Panc1 (cell line): ENCODE data around the gene ADAMTS7. TPM values are rescaled to one million over a fixed set of nuclear protein-coding genes. Genes with fewer than 3 reads are reported as not detected.
"Not testable (repeated sequence)": the region's sequence is repeated elsewhere in the genome, so short reads cannot be mapped to it uniquely, and the experiment has no call there.

Experiments
- ATAC-seq: fragments of 200-7000 bp; cut with Tn5 transposase; 2 replicates; pipeline ENCODE4 v1.9.1; 2020; ENCODE audit warnings: mild to moderate bottlenecking, moderate library complexity
- BruUV-seq: library from RNA; stranded (reverse); fragments of 400-500 nt; replicated peaks from 2 replicates; lab custom pipeline; 2021; lab: Mats Ljungman, UMichigan
- CTCF ChIA-PET: fragments of 300-600 bp; sonication (Branson Sonifier 250); formaldehyde crosslinking; loops from one replicate; lab custom pipeline; 2022; ENCODE audit warnings: antibody characterized with exemption; lab: Charles Lee
- POLR2A ChIA-PET: fragments of 300-600 bp; sonication (Branson Sonifier 250); formaldehyde crosslinking; loops from one replicate; lab custom pipeline; 2022; ENCODE audit warnings: antibody characterized with exemption; lab: Charles Lee
- DNase-seq: peaks from one replicate; pipeline ENCODE4 v3.0.0-alpha.2; 2010; ENCODE audit warnings: low read depth, low spot score
- H3K27ac ChIP-seq: 2 replicates; pipeline ENCODE4 v1.5.1; 2011; ENCODE audit warnings: mild to moderate bottlenecking, low read length, inconsistent platforms
- H3K27me3 ChIP-seq: fragments of 200-500 bp; sonication (Bioruptor generic); 2 replicates; pipeline ENCODE4 v1.6.0; 2014; ENCODE audit warnings: low read length, inconsistent platforms; ENCODE audit not compliant: control insufficient read depth, insufficient read depth
- H3K36me3 ChIP-seq: fragments of 200-500 bp; sonication (Bioruptor generic); 2 replicates; pipeline ENCODE4 v1.5.1; 2014; ENCODE audit warnings: inconsistent platforms, mild to moderate bottlenecking, low read length, moderate library complexity; ENCODE audit not compliant: control insufficient read depth, insufficient read depth
- H3K4me1 ChIP-seq: 2 replicates; pipeline ENCODE4 v1.5.1; 2011; ENCODE audit warnings: inconsistent platforms, mild to moderate bottlenecking, low read length, moderate library complexity; ENCODE audit not compliant: control insufficient read depth, insufficient read depth
- H3K4me3 ChIP-seq, 2 experiments: 2 replicates each; pipeline ENCODE4 v1.5.1; 2011 to 2012; ENCODE audit warnings: low read depth in 2 of 2, low read length in 2 of 2, mild to moderate bottlenecking in 2 of 2, inconsistent platforms in 1 of 2, moderate library complexity in 1 of 2
- H3K9me3 ChIP-seq: fragments of 200-500 bp; sonication (Bioruptor generic); 2 replicates; pipeline ENCODE4 v1.5.1; 2014; ENCODE audit warnings: low read depth, mild to moderate bottlenecking, inconsistent platforms, low read length, moderate library complexity; ENCODE audit not compliant: control insufficient read depth, insufficient read depth
- in situ Hi-C: cut with HindIII; loops from 2 replicates; pipeline ENCODE4 v1.10.0; 2016; ENCODE audit warnings: low sequenced_read_pairs, low pct_unique_long_range_greater_than_20kb
- intact Hi-C: fragments of 100-400 bp; cut with micrococcal nuclease; formaldehyde crosslinking; loops from one replicate; pipeline ENCODE4 v1.10.0; 2022; ENCODE audit not compliant: unreplicated experiment
- total RNA-seq: library from RNA; stranded (reverse); gene quantifications from one replicate; pipeline ENCODE4 v1.2.1, GENCODE V29; 2021; ENCODE audit not compliant: unreplicated experiment
- TF ChIP-seq, protein P1 (sequence below): fragments of 450-650 bp; IDR thresholded peaks from 2 replicates; pipeline ENCODE4 v1.5.1; 2017; ENCODE audit warnings: mild to moderate bottlenecking

Gene ADAMTS7
- total RNA-seq, 1 experiment from 2014 or later = 1.0 TPM

DNA sequence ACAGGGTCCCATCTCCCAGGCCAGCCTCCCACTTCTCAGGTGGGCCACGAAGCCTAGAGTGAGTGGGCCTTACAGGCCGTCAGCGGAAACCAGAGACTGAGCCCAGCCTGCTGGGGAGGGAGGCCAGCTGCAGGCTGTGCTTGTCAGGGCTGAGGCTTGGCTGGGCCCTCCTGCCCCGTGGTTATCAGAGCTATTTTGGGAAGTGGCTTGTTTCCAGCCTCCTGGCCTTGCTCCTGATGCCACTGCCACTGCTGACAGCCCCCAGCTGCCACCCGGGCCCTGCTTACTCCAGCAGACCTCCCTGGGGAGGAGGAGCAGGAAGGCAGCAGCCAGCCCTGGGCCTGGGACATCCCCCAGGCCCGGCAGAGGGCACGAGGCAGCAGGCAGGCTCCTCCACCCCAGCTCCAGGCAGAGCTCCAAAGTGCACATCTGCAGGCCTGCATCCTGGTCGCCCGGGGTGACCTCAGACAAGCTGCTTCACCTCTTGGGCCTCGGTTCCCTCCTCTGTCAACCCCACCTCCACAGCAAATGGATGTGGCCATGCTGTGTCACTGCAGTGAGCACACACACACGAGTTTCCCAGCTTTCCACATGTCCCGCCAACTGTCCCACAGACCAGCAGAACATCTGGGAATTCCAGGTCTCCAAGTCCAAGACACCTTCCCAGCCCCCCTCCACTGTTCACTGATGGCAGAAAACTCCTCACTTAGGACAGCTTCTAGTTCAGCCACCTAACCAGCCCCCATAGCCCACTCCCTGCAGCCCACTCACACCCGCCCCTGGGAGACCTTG is 51.0 kb downstream of the ADAMTS7 start:
- H3K4me3 ChIP-seq, DNase-seq, H3K27ac ChIP-seq, in situ Hi-C loops, H3K9me3 ChIP-seq, CTCF ChIA-PET, H3K36me3 ChIP-seq, H3K27me3 ChIP-seq, BruUV-seq, intact Hi-C loops, H3K4me1 ChIP-seq: not testable (repeated sequence)
- peak; percentile 20; the same call in 1 of the 2 replicates for ATAC-seq
- POLR2A ChIA-PET = interaction anchor here (0.6 kb wide), 1 partner anchor 117 kb away, joined by 5 read pairs; no protein-coding TSS in a partner anchor

DNA sequence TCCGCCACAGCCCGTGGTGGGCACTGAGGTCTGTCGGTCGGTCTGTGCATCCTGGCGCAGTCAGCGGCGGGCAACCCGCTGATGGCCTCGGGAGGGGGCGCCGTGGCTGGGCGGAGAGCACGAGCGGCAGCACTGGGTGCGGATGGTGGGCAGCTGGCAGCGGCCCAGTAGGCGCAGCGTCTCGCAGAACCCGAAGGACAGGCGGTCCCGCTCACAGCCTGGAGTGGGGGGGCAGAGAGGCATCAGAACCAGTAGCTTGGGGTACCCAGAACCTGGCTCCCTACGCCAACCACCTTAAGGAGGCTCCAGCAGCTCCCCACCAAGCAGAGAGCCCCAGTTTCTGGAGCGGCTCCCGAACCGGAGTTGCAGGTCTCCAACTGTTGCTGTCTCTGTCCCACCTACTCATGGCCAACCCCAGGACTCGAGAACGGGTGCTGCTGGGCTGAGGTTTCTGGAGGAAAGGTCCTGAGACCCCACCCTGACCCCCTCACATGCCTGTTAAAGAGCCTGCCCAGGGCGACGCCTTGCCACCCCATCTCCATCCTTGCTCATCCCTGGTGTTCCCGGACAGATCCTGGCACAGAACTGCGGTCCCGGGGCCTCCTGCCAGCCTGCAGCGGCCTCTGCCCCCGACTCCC is 51.8 kb downstream of the ADAMTS7 start:
- CTCF ChIA-PET, H3K4me1 ChIP-seq, H3K9me3 ChIP-seq, H3K27ac ChIP-seq, H3K4me3 ChIP-seq, BruUV-seq, POLR2A ChIA-PET, DNase-seq, in situ Hi-C loops, ATAC-seq, H3K27me3 ChIP-seq, H3K36me3 ChIP-seq: not testable (repeated sequence)
- intact Hi-C loops = loop anchor here (10.0 kb wide), 1 partner anchor 115 kb away; the partner anchor contains the start of gene MORF4L1

DNA sequence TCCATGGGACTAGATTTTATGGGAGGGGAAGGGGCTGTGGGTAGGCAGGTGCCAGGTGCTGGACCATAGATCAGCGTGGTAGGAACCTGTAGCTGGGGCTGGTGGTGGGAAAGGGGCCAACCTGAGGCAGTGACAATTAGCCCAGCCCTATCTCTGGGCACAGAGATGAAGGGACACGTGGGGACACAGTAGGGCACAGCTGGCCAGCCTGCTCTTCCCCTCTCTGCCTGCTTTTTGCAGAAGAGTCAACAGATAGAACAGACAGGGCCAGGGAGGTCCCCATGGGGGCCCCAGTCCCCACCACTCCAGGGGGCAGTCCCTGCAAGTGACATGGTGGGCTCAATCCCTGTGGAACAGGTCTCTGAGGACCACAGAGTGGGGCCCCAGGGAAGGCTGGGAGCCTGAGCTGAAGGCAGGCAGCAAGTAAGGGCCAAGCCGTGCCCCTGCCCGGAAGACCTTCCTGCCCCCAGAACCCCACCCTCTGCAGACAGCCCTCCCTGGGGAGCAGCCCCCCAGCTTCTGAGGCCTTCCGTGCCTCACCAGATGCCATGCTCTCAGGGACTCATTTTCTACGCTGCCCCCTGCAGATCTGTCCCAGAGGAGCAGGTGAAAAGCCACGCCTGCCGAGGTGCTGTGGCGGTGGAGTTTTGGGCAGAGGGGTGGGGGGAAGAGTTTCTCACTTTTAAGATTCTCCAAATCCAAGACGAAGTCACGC is 52.6 kb downstream of the ADAMTS7 start:
- DNase-seq, H3K36me3 ChIP-seq, H3K4me1 ChIP-seq, BruUV-seq, H3K4me3 ChIP-seq, POLR2A ChIA-PET, ATAC-seq, H3K9me3 ChIP-seq, H3K27me3 ChIP-seq, CTCF ChIA-PET, in situ Hi-C loops, H3K27ac ChIP-seq: not testable (repeated sequence)
- TF ChIP-seq, protein P1, sequence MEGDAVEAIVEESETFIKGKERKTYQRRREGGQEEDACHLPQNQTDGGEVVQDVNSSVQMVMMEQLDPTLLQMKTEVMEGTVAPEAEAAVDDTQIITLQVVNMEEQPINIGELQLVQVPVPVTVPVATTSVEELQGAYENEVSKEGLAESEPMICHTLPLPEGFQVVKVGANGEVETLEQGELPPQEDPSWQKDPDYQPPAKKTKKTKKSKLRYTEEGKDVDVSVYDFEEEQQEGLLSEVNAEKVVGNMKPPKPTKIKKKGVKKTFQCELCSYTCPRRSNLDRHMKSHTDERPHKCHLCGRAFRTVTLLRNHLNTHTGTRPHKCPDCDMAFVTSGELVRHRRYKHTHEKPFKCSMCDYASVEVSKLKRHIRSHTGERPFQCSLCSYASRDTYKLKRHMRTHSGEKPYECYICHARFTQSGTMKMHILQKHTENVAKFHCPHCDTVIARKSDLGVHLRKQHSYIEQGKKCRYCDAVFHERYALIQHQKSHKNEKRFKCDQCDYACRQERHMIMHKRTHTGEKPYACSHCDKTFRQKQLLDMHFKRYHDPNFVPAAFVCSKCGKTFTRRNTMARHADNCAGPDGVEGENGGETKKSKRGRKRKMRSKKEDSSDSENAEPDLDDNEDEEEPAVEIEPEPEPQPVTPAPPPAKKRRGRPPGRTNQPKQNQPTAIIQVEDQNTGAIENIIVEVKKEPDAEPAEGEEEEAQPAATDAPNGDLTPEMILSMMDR = peak; percentile 35
- intact Hi-C loops = loop anchor here (10.0 kb wide), 1 partner anchor 116 kb away; the partner anchor contains the start of gene MORF4L1

DNA sequence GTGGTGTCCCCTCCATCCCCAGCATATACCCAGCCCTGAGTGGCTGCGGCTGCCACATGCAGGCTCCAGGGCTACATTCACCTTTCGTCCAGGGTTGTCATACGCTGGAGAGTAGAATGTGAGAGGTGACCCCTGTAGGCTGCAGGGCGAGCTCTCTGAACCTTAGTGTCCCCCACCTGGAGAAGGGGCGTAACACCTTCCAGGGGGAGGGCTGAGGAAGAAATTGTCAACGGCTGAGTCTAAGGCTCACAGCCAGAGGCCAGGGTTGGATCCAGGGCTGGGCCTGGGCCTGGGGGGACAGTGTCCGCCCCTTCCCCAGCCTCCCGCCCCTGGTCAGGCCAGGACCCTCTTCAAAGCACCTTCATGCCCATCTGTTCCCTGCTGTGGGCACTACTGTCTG is 53.2 kb downstream of the ADAMTS7 start:
- H3K9me3 ChIP-seq, H3K27me3 ChIP-seq, H3K4me1 ChIP-seq, CTCF ChIA-PET, H3K36me3 ChIP-seq, H3K27ac ChIP-seq, POLR2A ChIA-PET, BruUV-seq, H3K4me3 ChIP-seq, ATAC-seq, in situ Hi-C loops, DNase-seq: not testable (repeated sequence)
- intact Hi-C loops = loop anchor here (10.0 kb wide), 1 partner anchor 117 kb away; the partner anchor contains the start of gene MORF4L1
